PFSK-1 (cell line): Measurements from ENCODE around the gene ETV7.

Experiments
- FOXP2 ChIP-seq: optimal IDR thresholded peaks from 2 replicates; pipeline ENCODE3; 2011; ENCODE audit warnings: borderline replicate concordance, control low read depth, inconsistent platforms; ENCODE audit not compliant: insufficient read depth; ENCODE audit errors: extremely low read length, extremely low read depth
- POLR2AphosphoS5 ChIP-seq: IDR thresholded peaks from 2 replicates; pipeline ENCODE4 v1.6.1; 2012; ENCODE audit warnings: low read depth, mild to moderate bottlenecking, control low read depth, low read length, moderate library complexity
- REST ChIP-seq, 2 experiments: IDR thresholded peaks; 2 replicates each; pipeline versions ENCODE4 v1.6.1 to v1.8.0; 2011 to 2012; ENCODE audit warnings: low read depth in 2 of 2, low read length in 2 of 2, control low read depth in 1 of 2, inconsistent platforms in 1 of 2, mild to moderate bottlenecking in 1 of 2, moderate library complexity in 1 of 2; ENCODE audit not compliant: insufficient read depth in 1 of 2
- TAF1 ChIP-seq: IDR thresholded peaks from 2 replicates; pipeline ENCODE4 v1.6.1; 2012; ENCODE audit warnings: low read length, control low read depth, borderline replicate concordance; ENCODE audit not compliant: insufficient read depth

DNA sequence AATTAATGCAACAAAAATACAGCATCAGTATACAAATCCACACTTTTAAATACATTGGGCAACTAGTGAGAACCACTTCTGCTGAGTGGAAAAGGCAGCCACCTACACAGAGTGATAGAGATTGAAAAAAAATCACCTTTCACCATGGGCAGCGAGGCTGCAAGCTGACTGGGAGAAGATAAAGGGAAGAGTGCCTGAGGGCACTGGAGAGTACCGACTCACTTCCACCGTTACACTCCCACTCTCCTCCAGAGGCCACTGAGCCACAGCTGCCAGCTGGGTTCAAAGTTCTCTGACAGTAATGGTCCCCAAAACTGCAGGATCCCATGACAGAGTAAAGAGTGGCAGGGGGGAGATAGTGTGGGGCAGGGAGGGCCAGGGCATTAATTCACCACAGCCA is 31.1 kb upstream of the ETV7 start:
- TF ChIP-seq TAF1 = no peak
- no peak for TF ChIP-seq FOXP2
- TF ChIP-seq REST (IDR thresholded peaks at IDR 0.05; ENCODE audit: insufficient read depth in 1 of 2, low read depth in 2 of 2, low read length in 2 of 2) = no peak
- TF ChIP-seq POLR2AphosphoS5 = no peak
